Heart left ventricle (tissue), 16 donors: ENCODE data around the gene RRAGC. TPM values are rescaled to one million over a fixed set of nuclear protein-coding genes. Genes with fewer than 3 reads are reported as not detected.
A peak's percentile ranks its signal among the peaks of the same experiment; 100 is the strongest.

Experiments used
- ATAC-seq, 4 donors: fragments of 200-7000 bp; cut with Tn5 transposase; one replicate each; pipeline ENCODE4 v1.9.1; 2020 to 2022; ENCODE audit warnings: moderate library complexity in 4 of 4, mild to moderate bottlenecking in 3 of 4, moderate number of reproducible peaks in 1 of 4
- DNase-seq, 5 donors: peaks; one replicate each; pipeline ENCODE4 v3.0.0-alpha.2; 2020
- H3K27ac ChIP-seq, 12 donors: fragments of 200-600 bp; sonication (generic) in 4 of 12; one replicate each; pipeline versions ENCODE4 v1.5.0 to v1.8.0; 2016 to 2022; ENCODE audit warnings: mild to moderate bottlenecking in 2 of 12
- H3K27me3 ChIP-seq, 9 donors: fragments of 200-600 bp; sonication (generic) in 2 of 9; one replicate each; pipeline versions ENCODE4 v1.5.1 to v1.8.0; 2016 to 2022; ENCODE audit warnings: mild to moderate bottlenecking in 3 of 9
- H3K36me3 ChIP-seq, 9 donors: fragments of 200-600 bp; sonication (generic) in 2 of 9; one replicate each; pipeline versions ENCODE4 v1.5.0 to v1.8.0; 2018 to 2022; ENCODE audit warnings: mild to moderate bottlenecking in 2 of 9
- H3K4me1 ChIP-seq, 12 donors: fragments of 200-600 bp; sonication (generic) in 4 of 12; one replicate each; pipeline versions ENCODE4 v1.5.0 to v1.8.0; 2016 to 2022; ENCODE audit warnings: mild to moderate bottlenecking in 3 of 12
- H3K4me3 ChIP-seq, 12 donors: fragments of 200-600 bp; sonication (generic) in 4 of 12; one replicate each; pipeline versions ENCODE4 v1.5.0 to v1.8.0; 2017 to 2022; ENCODE audit warnings: mild to moderate bottlenecking in 9 of 12, moderate library complexity in 4 of 12
- H3K9me3 ChIP-seq, 12 donors: fragments of 200-600 bp; sonication (generic) in 4 of 12; one replicate each; pipeline versions ENCODE4 v1.5.0 to v1.8.0; 2016 to 2022; ENCODE audit warnings: mild to moderate bottlenecking in 1 of 12
- CTCF ChIP-seq, 12 donors: fragments of 200-600 bp; sonication (generic) in 4 of 12; IDR thresholded peaks; one replicate each; pipeline versions ENCODE4 v1.5.0 to v1.8.0; 2018 to 2022; ENCODE audit warnings: antibody characterized with exemption in 12 of 12, mild to moderate bottlenecking in 5 of 12
- POLR2A ChIP-seq, 2 donors: fragments of 450-650 bp; IDR thresholded peaks; one replicate each; pipeline ENCODE4 v1.6.1; 2017; ENCODE audit warnings: antibody characterized with exemption in 2 of 2, mild to moderate bottlenecking in 2 of 2, moderate library complexity in 2 of 2
- WGBS, 4 donors: extraction: QIAGEN DNeasy Blood & Tissue Kit in 2 of 4; methylation state at CpG; one replicate each; pipeline versions ENCODE4 v1.1.5 to v1.1.7; 2013 to 2018; 5-methylcytosine and 5-hydroxymethylcytosine counted together
- intact Hi-C, 10 donors: fragments of 100-400 bp; cut with DNase I; formaldehyde crosslinking; loops; one replicate each; pipeline versions ENCODE4 v1.11.1 to v1.14.2; 2022
- polyA plus RNA-seq, 2 donors: library from polyadenylated mRNA; stranded (reverse); fragments of 200-250 nt; gene quantifications; one replicate each; pipeline ENCODE4 v1.2.3, GENCODE V29; 2013
- total RNA-seq, 9 donors: library from RNA; depleted of rRNA in 2 of 9; stranded (reverse); fragments of >200 nt in 2 of 9; fragmentation: NEBNext Ultra II Directional in 3 of 9; extraction: Animal tissue kit (Norgen Biotek cat#: 25700) in 3 of 9; gene quantifications; one replicate each; pipeline versions ENCODE4 v1.1.0 to v1.2.4, GENCODE V29; 2016 to 2023
- donor health status: ischemic (EF 13 %, LVEDD 7.1; RV severe dilation, severe dysfunction).
- donor health status: healthy with polysubstance abuse.
- donor health status: DM: no; HTN: yes; CAD: no.
- donor health status: DM: no; HTN: no; CAD: no.
- donor health status: ischemic (EF 25% LVEDD 6.9; RV normal size, moderate dysfunction).
- donor health status: ischemic (EF 25% LVEDD 5.7; RV mildly dilated, moderate dysfunction).
- donor health status: healthy.
- donor health status: DM: yes; HTN: yes; CAD: no.
- donor health status: ischemic (EF 35%, LVEDD 5.7; RV mildly dilated, moderate dysfunction).
- donor health status: nonischemic (EF 11% LVEDD 7.7; RV severe dilation, severe dysfunction).
- donor health status: DM: yes; HTN: yes; CAD: no.
- donor health status: PGD.
- donor health status: ischemic (EF 29% LVEDD 5.4; RV normal size, mild dysfunction).
- donor health status: nonischemic (EF 23%, LVEDD 6.1; RV moderate dilation, normal function).

Gene RRAGC
- total and polyA plus RNA-seq, 11 donors = 8.6 to 32.8 (median 22.3) TPM

- WGBS, 4 donors = 32 to 88% (median 43%) methylated on average over 12 to 45 of the region's 45 CpGs
- Histone ChIP-seq H3K27me3 (peaks cover 35 to 80% (median 60%) of the 10 kb centered on the region in 9 donors), H3K27ac (no peak overlapping the region), H3K9me3 (peaks cover 0 to 10% (median 0%) of the 10 kb centered on the region in 12 donors), H3K36me3 (no peaks in the 10 kb centered on the region), H3K4me1 (peaks cover 3 to 12% (median 8%) of the 10 kb centered on the region in 12 donors), H3K4me3 (peak overlapping the region; percentile 9 to 42 (median 24))
- no peak for ATAC-seq
- no peak for DNase-seq
- intact Hi-C loops = loop anchor here (1.0 to 10.0 kb wide), 9 partner anchors 205 to 790 kb away; partner anchors contain the start of gene POU3F1 (in 1 of the 10)
- TF ChIP-seq CTCF (IDR thresholded peaks at IDR 0.05) (no peak), POLR2A (IDR thresholded peaks at IDR 0.05) (no peak)
These were observed 42.1 kb downstream of the RRAGC start for GRCh38 chr1:38817267-38818174.

DNA sequence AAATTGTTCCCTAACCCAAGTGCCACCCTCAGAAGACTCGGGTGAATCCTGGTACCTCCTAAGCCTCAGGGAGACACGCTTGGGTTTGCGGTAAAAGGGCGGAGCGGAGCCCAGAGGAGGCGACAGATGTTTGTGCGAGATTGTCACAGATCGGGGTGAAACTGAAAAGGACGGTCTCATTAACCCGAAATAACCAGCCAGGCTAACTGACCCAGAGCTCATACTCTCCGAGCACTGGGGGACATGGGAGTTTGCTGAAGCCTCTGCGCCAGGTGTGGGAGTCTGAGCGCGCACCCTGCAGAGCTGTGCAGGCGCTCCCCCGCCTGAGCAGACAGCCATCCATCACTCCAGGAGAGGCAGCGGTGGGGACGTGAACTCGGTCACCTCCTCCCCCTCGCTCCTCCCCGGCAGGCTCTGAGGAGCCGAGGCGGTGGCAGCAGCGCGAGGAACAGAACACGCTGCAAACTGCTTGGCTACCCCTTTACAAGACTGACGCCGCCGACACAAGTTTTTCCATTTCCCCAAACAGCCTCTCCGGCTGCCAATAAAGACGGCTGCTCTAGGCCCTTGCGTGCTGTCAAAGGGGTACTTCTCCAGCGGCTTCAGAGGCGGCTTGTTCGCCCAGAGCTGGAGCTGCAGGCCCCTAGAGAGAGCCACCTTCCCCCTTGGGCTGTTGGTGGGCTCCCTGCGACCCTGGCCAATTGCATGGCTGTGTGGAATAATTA lies 43.5 kb downstream of the RRAGC start:
- ATAC-seq (no peak), DNase-seq (no peak)
- no peak overlapping the region for H3K4me3 ChIP-seq
- no peak overlapping the region for H3K27ac ChIP-seq
- H3K27me3 ChIP-seq = peaks cover 35 to 88% (median 63%) of the 10 kb centered on the region in 9 donors
- no peak for TF ChIP-seq CTCF (IDR thresholded peaks at IDR 0.05)
- TF ChIP-seq POLR2A (IDR thresholded peaks at IDR 0.05) = no peak
- intact Hi-C loops = loop anchor here in 8 of 10 donors (5.0 to 10.0 kb wide), 6 partner anchors 204 to 789 kb away; partner anchors contain the start of gene POU3F1 (in 1 of the 8)
- 18 to 33% (median 29%) methylated on average over 23 to 36 of the region's 36 CpGs for WGBS, 4 donors
- peaks cover 3 to 12% (median 8%) of the 10 kb centered on the region in 12 donors for H3K4me1 ChIP-seq
- H3K9me3 ChIP-seq = peaks cover 0 to 10% (median 0%) of the 10 kb centered on the region in 12 donors
- no peaks in the 10 kb centered on the region for H3K36me3 ChIP-seq

DNA sequence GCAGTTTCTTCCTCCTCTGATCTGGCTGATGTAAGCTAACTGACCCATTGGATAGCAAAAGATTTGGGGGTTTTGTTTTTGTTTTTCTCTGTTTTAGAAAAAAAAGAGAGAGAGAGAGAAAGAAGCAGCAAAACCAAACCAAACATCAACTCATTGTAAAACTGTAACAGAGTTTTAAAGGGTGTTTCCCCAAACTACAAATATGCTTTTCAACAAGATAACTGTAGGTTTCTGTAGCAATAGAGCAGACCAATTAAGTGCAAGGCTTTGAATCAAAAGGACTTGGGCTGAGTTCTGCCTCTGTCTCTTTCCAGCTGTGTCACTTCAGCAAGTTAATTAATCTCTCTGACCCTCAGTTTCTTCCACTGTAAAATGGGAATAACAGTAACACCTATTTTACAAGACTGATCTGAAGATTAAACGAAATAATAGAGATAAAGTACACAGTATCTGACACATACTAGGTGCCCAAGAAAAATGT lies 44.5 kb downstream of the RRAGC start:
- Histone ChIP-seq H3K9me3 (peaks cover 0 to 10% (median 0%) of the 10 kb centered on the region in 12 donors), H3K4me3 (no peak overlapping the region), H3K36me3 (no peaks in the 10 kb centered on the region), H3K27ac (no peak overlapping the region), H3K27me3 (peaks cover 37 to 95% (median 63%) of the 10 kb centered on the region in 9 donors), H3K4me1 (peaks cover 3 to 12% (median 8%) of the 10 kb centered on the region in 12 donors)
- intact Hi-C loops = loop anchor here in 8 of 10 donors (5.0 to 10.0 kb wide), 6 partner anchors 203 to 788 kb away; partner anchors contain the start of gene POU3F1 (in 1 of the 8)
- no peak for TF ChIP-seq CTCF (IDR thresholded peaks at IDR 0.05)
- TF ChIP-seq POLR2A (IDR thresholded peaks at IDR 0.05) = no peak
- DNase-seq (no peak), ATAC-seq (no peak)
- 55 to 81% (median 68%) methylated on average over 1 of the region's 1 CpG for WGBS, 4 donors
